Neural cell (in vitro differentiated cells): ENCODE data around the gene RPUSD1.

Source experiments
- EP300 ChIP-seq: fragments of 450-650 bp; conservative IDR thresholded peaks from 2 replicates; pipeline ENCODE4 v1.6.1; 2014; ENCODE audit warnings: antibody characterized with exemption, mild to moderate bottlenecking, moderate library complexity; ENCODE audit not compliant: poor library complexity, severe bottlenecking
- EZH2 ChIP-seq: fragments of 200-600, 300-800 bp; shearing (Covaris generic), sonication (generic); IDR thresholded peaks from 2 replicates; pipeline ENCODE4 v1.6.1; 2014; ENCODE audit warnings: antibody characterized with exemption, low read length, borderline replicate concordance, mild to moderate bottlenecking; ENCODE audit not compliant: insufficient read depth, poor library complexity, severe bottlenecking
- MXI1 ChIP-seq: fragments of 450-650 bp; conservative IDR thresholded peaks from 2 replicates; pipeline ENCODE4 v1.6.1; 2014; ENCODE audit warnings: antibody characterized with exemption, mild to moderate bottlenecking; ENCODE audit not compliant: poor library complexity, severe bottlenecking
- POLR2AphosphoS5 ChIP-seq: IDR thresholded peaks from 2 replicates; pipeline ENCODE4 v1.6.1; 2012
- RAD21 ChIP-seq: fragments of 450-650 bp; conservative IDR thresholded peaks from 2 replicates; pipeline ENCODE4 v1.6.1; 2014; ENCODE audit warnings: antibody characterized with exemption, mild to moderate bottlenecking, moderate library complexity
- TAF1 ChIP-seq: IDR thresholded peaks from 2 replicates; pipeline ENCODE4 v1.6.1; 2012; ENCODE audit warnings: low read depth
- TF ChIP-seq, protein P1 (sequence below): fragments of 450-650 bp; IDR thresholded peaks from 2 replicates; pipeline ENCODE4 v1.5.1; 2014; ENCODE audit warnings: antibody characterized with exemption, mild to moderate bottlenecking, moderate library complexity; ENCODE audit not compliant: poor library complexity, severe bottlenecking
- TF ChIP-seq, protein P2 (sequence below): IDR thresholded peaks from 2 replicates; pipeline ENCODE4 v1.6.1; 2012; ENCODE audit warnings: borderline replicate concordance

DNA sequence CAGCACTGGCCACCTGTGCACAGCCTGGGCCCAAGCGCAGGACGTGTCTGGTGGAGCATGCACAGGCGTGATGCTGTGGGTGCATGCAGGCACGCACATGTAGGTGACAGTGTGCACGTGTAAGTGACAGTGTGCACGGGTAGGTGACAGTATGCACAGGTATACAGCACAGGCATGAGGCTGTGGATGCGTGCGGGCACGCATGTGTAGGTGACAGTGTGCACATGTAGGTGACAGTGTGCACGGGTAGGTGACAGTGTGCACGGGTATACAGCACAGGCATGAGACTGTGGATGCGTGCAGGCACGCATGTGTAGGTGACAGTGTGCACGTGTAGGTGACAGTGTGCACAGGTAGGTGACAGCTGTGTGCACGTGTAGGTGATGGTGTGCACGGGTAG lies 7.9 kb downstream of the RPUSD1 start:
- TF ChIP-seq, protein P1, sequence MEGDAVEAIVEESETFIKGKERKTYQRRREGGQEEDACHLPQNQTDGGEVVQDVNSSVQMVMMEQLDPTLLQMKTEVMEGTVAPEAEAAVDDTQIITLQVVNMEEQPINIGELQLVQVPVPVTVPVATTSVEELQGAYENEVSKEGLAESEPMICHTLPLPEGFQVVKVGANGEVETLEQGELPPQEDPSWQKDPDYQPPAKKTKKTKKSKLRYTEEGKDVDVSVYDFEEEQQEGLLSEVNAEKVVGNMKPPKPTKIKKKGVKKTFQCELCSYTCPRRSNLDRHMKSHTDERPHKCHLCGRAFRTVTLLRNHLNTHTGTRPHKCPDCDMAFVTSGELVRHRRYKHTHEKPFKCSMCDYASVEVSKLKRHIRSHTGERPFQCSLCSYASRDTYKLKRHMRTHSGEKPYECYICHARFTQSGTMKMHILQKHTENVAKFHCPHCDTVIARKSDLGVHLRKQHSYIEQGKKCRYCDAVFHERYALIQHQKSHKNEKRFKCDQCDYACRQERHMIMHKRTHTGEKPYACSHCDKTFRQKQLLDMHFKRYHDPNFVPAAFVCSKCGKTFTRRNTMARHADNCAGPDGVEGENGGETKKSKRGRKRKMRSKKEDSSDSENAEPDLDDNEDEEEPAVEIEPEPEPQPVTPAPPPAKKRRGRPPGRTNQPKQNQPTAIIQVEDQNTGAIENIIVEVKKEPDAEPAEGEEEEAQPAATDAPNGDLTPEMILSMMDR, result no peak
- TF ChIP-seq RAD21 (no peak), POLR2AphosphoS5 (no peak), EZH2 (no peak), TAF1 (no peak), EP300 (no peak), MXI1 (no peak)
- TF ChIP-seq, protein P2, sequence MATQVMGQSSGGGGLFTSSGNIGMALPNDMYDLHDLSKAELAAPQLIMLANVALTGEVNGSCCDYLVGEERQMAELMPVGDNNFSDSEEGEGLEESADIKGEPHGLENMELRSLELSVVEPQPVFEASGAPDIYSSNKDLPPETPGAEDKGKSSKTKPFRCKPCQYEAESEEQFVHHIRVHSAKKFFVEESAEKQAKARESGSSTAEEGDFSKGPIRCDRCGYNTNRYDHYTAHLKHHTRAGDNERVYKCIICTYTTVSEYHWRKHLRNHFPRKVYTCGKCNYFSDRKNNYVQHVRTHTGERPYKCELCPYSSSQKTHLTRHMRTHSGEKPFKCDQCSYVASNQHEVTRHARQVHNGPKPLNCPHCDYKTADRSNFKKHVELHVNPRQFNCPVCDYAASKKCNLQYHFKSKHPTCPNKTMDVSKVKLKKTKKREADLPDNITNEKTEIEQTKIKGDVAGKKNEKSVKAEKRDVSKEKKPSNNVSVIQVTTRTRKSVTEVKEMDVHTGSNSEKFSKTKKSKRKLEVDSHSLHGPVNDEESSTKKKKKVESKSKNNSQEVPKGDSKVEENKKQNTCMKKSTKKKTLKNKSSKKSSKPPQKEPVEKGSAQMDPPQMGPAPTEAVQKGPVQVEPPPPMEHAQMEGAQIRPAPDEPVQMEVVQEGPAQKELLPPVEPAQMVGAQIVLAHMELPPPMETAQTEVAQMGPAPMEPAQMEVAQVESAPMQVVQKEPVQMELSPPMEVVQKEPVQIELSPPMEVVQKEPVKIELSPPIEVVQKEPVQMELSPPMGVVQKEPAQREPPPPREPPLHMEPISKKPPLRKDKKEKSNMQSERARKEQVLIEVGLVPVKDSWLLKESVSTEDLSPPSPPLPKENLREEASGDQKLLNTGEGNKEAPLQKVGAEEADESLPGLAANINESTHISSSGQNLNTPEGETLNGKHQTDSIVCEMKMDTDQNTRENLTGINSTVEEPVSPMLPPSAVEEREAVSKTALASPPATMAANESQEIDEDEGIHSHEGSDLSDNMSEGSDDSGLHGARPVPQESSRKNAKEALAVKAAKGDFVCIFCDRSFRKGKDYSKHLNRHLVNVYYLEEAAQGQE, result no peak
